DND-41 (cell line): ENCODE results near the gene PLEKHA7.
"Not testable (repeated sequence)": the region's sequence is repeated elsewhere in the genome, so short reads cannot be mapped to it uniquely, and the experiment has no call there.

Experiments used
- ATAC-seq: fragments of 200-7000 bp; cut with Tn5 transposase; 3 replicates; pipeline ENCODE4 v1.9.1; 2021; ENCODE audit warnings: low read depth; ENCODE audit not compliant: insufficient read depth
- DNase-seq: peaks from one replicate; pipeline ENCODE4 v3.0.0-alpha.2; 2020
- H2AFZ ChIP-seq: 2 replicates; pipeline ENCODE4 v1.6.0; 2012; ENCODE audit warnings: low read depth, low read length
- H3K27ac ChIP-seq: 2 replicates; pipeline ENCODE4 v1.5.1; 2012; ENCODE audit warnings: low read length, inconsistent platforms
- H3K27me3 ChIP-seq: fragments of 200-600 bp; sonication (generic); 2 replicates; pipeline ENCODE4 v1.6.0; 2012; ENCODE audit warnings: low read length, mild to moderate bottlenecking, inconsistent platforms; ENCODE audit not compliant: insufficient read depth, poor library complexity
- H3K36me3 ChIP-seq: 2 replicates; pipeline ENCODE4 v1.5.1; 2012; ENCODE audit warnings: low read length, inconsistent platforms; ENCODE audit not compliant: insufficient read depth
- H3K4me1 ChIP-seq: 2 replicates; pipeline ENCODE4 v1.5.1; 2012; ENCODE audit warnings: mild to moderate bottlenecking, low read length; ENCODE audit not compliant: insufficient read depth
- H3K4me2 ChIP-seq: 2 replicates; pipeline ENCODE4 v1.6.0; 2012; ENCODE audit warnings: mild to moderate bottlenecking, moderate library complexity, low read length, inconsistent platforms; ENCODE audit not compliant: insufficient read depth
- H3K4me3 ChIP-seq, 2 experiments: fragments of 200-600 bp in 1 of 2; shearing (Covaris generic) in 1 of 2; 2 replicates each; pipeline ENCODE4 v1.5.1; 2012 to 2016; ENCODE audit warnings: inconsistent platforms in 2 of 2, low read length in 2 of 2, mild to moderate bottlenecking in 2 of 2, low read depth in 1 of 2, moderate library complexity in 1 of 2
- H3K79me2 ChIP-seq: 2 replicates; pipeline ENCODE4 v1.6.0; 2012; ENCODE audit warnings: low read length, inconsistent platforms; ENCODE audit not compliant: insufficient read depth
- H3K9ac ChIP-seq: 2 replicates; pipeline ENCODE4 v1.6.0; 2012; ENCODE audit warnings: low read depth, mild to moderate bottlenecking, inconsistent platforms, low read length, moderate library complexity
- H3K9me3 ChIP-seq: 2 replicates; pipeline ENCODE4 v1.5.1; 2012; ENCODE audit warnings: low read length, moderate library complexity, mild to moderate bottlenecking, inconsistent platforms; ENCODE audit not compliant: insufficient read depth, severe bottlenecking
- H4K20me1 ChIP-seq: 2 replicates; pipeline ENCODE4 v1.6.0; 2012; ENCODE audit warnings: low read length; ENCODE audit not compliant: insufficient read depth
- EZH2 ChIP-seq: IDR thresholded peaks from 3 replicates; pipeline ENCODE4 v1.6.1; 2012; ENCODE audit warnings: borderline replicate concordance, low read depth, mild to moderate bottlenecking, moderate library complexity, low read length, inconsistent platforms; ENCODE audit not compliant: severe bottlenecking
- TF ChIP-seq, protein P1 (sequence below): IDR thresholded peaks from 2 replicates; pipeline ENCODE4 v1.5.1; 2012; ENCODE audit warnings: borderline replicate concordance, low read length, moderate library complexity, mild to moderate bottlenecking; ENCODE audit not compliant: poor library complexity, severe bottlenecking; ENCODE audit errors: extremely low read depth

The PLEKHA7 gene

DNA sequence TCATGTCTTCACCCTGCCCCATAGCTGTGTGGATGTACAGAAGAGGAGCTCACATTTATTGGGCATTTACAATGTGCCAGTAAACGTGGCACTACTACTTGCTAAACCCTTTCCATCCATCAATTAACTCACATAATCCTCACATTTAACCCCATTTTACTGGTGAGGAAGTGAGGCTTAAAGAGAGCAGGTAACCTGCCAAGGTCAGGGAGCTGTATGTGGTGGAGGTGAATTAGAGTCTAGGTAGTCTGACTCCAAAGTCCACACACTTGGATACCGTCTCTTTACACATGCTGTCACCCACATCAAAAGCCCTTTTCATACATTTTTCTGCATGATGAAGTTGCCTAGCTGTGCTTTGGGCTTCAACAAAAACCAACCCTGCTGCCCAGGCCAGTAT is 10.8 kb downstream of the PLEKHA7 start:
- no peak overlapping the region for H2AFZ ChIP-seq
- DNase-seq (no peak), ATAC-seq (no peak)
- H3K27me3 ChIP-seq, result peaks cover 11% of the 10 kb centered on the region
- H3K4me2 ChIP-seq, result no peak overlapping the region
- H3K4me1 ChIP-seq, result no peaks in the 10 kb centered on the region
- no peak overlapping the region for H3K4me3 ChIP-seq
- no peak overlapping the region for H3K27ac ChIP-seq
- no peak for TF ChIP-seq EZH2
- TF ChIP-seq, protein P1, sequence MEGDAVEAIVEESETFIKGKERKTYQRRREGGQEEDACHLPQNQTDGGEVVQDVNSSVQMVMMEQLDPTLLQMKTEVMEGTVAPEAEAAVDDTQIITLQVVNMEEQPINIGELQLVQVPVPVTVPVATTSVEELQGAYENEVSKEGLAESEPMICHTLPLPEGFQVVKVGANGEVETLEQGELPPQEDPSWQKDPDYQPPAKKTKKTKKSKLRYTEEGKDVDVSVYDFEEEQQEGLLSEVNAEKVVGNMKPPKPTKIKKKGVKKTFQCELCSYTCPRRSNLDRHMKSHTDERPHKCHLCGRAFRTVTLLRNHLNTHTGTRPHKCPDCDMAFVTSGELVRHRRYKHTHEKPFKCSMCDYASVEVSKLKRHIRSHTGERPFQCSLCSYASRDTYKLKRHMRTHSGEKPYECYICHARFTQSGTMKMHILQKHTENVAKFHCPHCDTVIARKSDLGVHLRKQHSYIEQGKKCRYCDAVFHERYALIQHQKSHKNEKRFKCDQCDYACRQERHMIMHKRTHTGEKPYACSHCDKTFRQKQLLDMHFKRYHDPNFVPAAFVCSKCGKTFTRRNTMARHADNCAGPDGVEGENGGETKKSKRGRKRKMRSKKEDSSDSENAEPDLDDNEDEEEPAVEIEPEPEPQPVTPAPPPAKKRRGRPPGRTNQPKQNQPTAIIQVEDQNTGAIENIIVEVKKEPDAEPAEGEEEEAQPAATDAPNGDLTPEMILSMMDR, result no peak
- H3K36me3 ChIP-seq, result no peaks in the 10 kb centered on the region
- H3K9me3 ChIP-seq, result no peaks in the 10 kb centered on the region
- H3K79me2 ChIP-seq, result no peaks in the 10 kb centered on the region
- no peaks in the 10 kb centered on the region for H4K20me1 ChIP-seq
- no peak overlapping the region for H3K9ac ChIP-seq

DNA sequence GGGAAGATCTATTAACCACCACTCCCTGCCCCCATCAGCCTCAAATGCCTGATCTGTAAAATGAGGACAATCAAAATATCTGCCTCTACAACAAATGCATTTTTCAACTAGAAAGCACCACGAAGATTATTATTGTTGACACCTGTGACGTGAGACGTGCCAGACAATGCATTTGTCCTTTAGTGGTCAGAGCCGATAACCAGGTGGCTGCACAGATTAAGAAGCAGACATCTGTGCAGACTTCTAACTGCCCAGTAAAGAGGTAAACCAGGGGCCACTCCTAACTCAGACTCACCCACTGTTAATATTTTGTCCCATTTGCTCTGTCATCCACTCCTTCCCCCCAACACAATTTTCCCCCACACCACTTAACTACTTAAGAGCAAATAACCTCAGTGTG is 11.7 kb downstream of the PLEKHA7 start:
- TF ChIP-seq, protein P1, result no peak
- TF ChIP-seq EZH2, result no peak
- DNase-seq (no peak), ATAC-seq (no peak)
- Histone ChIP-seq H3K27me3 (peaks cover 7% of the 10 kb centered on the region), H3K9me3 (no peaks in the 10 kb centered on the region), H4K20me1 (no peaks in the 10 kb centered on the region), H2AFZ (no peak overlapping the region), H3K4me1 (no peaks in the 10 kb centered on the region), H3K4me3 (no peak overlapping the region), H3K4me2 (no peak overlapping the region), H3K27ac (no peak overlapping the region), H3K79me2 (no peaks in the 10 kb centered on the region), H3K9ac (no peak overlapping the region), H3K36me3 (no peaks in the 10 kb centered on the region)

DNA sequence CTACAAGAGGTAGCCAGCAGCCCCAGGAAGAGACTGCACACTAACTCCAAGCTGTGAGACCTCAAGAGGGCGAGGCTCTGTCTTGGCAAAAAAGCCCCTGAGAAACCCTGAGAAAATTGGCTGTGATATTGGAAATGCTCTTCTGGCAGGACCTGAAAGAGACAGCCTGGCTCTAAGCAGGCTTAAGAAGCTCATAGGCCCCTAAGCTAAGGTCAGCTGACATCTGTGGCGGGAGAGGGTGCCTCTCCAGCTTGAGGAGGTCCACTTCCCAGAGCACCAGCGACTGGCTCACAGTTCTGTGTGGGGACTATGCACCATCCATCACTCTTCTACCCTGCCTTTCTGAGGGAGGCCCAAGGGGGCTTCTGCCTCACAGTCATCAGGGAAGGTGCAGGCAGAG is 12.4 kb downstream of the PLEKHA7 start:
- Histone ChIP-seq H3K27me3 (peaks cover 7% of the 10 kb centered on the region), H3K79me2 (no peaks in the 10 kb centered on the region)
- TF ChIP-seq, protein P1, result no peak
- TF ChIP-seq EZH2, result no peak

DNA sequence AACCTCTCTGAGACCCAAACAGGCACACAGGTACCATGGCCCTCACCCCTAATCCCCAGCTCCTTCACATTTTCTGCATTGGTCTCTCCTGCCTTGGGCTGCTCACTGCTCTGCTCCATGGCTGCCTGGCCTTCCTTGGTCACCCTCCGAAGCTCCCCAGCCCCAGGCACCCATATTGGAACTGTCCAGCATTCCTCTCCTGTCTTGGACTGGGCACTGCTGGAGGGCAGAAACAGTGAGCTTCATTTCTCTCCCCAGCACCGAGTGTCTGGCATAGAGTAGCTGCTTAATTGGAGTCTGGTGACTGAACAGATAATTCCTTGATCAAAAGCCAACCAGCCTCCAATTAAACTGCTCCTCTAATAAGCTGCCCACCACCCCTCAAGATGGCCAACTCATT is 13.2 kb downstream of the PLEKHA7 start:
- DNase-seq, result no peak
- H3K9ac ChIP-seq, result no peak overlapping the region
- no peaks in the 10 kb centered on the region for H3K79me2 ChIP-seq
- no peaks in the 10 kb centered on the region for H3K4me1 ChIP-seq
- TF ChIP-seq EZH2, result no peak
- no peaks in the 10 kb centered on the region for H4K20me1 ChIP-seq
- H3K4me2 ChIP-seq, result no peak overlapping the region
- peaks cover 7% of the 10 kb centered on the region for H3K27me3 ChIP-seq
- H3K27ac ChIP-seq, result no peak overlapping the region
- H3K36me3 ChIP-seq, result no peaks in the 10 kb centered on the region
- H3K9me3 ChIP-seq, result no peaks in the 10 kb centered on the region
- ATAC-seq, result no peak
- H2AFZ ChIP-seq, result no peak overlapping the region
- H3K4me3 ChIP-seq, result no peak overlapping the region

More for the DNA sequence above, 12.4 kb downstream of the PLEKHA7 start:
- Histone ChIP-seq H3K9me3 (no peaks in the 10 kb centered on the region), H2AFZ (no peak overlapping the region), H3K4me2 (no peak overlapping the region), H3K27ac (no peak overlapping the region), H3K4me1 (no peaks in the 10 kb centered on the region), H3K9ac (no peak overlapping the region), H3K36me3 (no peaks in the 10 kb centered on the region), H3K4me3 (no peak overlapping the region), H4K20me1 (no peaks in the 10 kb centered on the region)
- ATAC-seq (no peak), DNase-seq (no peak)

DNA sequence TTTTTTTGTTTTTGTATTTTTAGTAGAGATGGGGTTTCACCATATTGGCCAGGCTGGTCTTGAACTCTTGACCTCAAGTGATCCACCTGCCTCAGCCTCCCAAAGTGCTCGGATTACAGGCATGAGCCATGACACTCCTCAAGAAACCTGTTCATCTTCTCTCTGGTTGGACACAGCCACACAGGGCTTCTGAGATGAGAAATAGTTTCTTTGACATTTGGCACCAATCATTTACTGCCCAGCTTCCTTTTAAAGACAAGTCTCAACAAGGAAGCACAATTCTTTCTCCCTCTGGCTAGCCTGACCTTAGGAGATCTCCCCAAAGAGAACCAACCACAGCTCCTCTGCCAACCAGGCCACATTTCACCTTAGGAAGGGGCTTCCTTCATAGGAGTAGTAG is 14.0 kb downstream of the PLEKHA7 start:
- H3K27ac ChIP-seq, H3K4me1 ChIP-seq, H4K20me1 ChIP-seq, DNase-seq, H3K36me3 ChIP-seq, H3K9ac ChIP-seq, H3K4me3 ChIP-seq, H3K4me2 ChIP-seq, H2AFZ ChIP-seq, H3K27me3 ChIP-seq, H3K9me3 ChIP-seq, ATAC-seq, H3K79me2 ChIP-seq: not testable (repeated sequence)
